ENCODE measurements around the gene ARIH2.
A peak's percentile ranks its signal among the peaks of the same experiment; 100 is the strongest.

ARIH2 gene

DNA sequence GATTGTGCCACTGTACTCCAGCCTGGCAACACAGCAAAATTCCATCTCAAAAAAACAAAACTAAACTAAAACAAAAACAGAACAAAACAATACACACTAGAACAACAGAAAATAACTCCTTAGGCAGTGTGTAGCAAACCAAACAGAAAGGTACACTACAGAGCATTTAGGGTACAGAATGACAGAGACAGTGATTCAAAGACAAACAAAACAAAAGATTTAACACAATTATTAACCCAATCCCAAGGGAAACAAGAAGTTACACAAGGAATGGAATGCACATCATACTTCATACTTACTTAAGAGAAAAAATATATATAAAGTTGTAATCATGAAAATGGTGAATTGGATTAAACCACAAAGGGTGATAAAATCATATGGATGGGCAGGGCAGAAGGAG, 32.9 kb upstream of the ARIH2 start:
- Histone ChIP-seq H3K27me3 (replicated peaks in 2 of 5; ENCODE audit: control insufficient read depth in 4 of 5, insufficient read depth in 5 of 5, low read length in 4 of 5) (no peaks in the 10 kb centered on the region), H3K36me3 (ENCODE audit: control insufficient read depth in 4 of 4, insufficient read depth in 4 of 4, low read length in 3 of 4) (peaks cover 2 to 39% (median 14%) of the 10 kb centered on the region in 4 experiments), H3K9me3 (ENCODE audit: control extremely low read depth in 1 of 5, control insufficient read depth in 4 of 5, insufficient read depth in 2 of 5, low read depth in 1 of 5, low read length in 4 of 5) (no peaks in the 10 kb centered on the region), H3K4me1 (ENCODE audit: control extremely low read depth in 1 of 4, control insufficient read depth in 4 of 4, insufficient read depth in 4 of 4, low read length in 3 of 4) (no peaks in the 10 kb centered on the region), H3K4me3 (ENCODE audit: control insufficient read depth in 1 of 7, extremely low read depth in 1 of 7, insufficient read depth in 4 of 7, low read depth in 2 of 7, low read length in 6 of 7) (no peak overlapping the region), H3K27ac (ENCODE audit: insufficient read depth in 1 of 2, low read depth in 1 of 2, low read length in 2 of 2, poor library complexity in 1 of 2, severe bottlenecking in 2 of 2) (no peak overlapping the region)
- CTCF ChIA-PET = no interaction called here
- POLR2A ChIA-PET = no interaction called here
- no peak for DNase-seq

DNA sequence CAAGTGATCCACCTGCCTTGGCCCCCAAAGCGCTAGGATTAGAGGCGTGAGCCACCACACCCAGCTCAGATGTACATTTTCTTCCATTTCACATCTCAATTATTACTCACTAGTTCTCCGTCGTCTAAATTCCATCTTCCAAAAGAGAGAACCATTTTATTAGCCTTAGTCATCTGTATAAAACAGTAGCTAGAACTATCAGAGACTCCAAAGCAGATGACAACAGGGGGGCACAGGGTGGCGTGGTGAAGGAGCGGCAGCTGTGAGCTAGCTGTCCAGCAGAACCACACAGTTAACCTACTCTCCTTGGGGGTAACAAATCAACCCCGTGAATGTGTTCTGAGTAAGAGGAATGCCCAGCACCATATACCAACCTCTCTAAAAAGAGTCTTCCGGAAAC, 27.0 kb upstream of the ARIH2 start:
- no peak overlapping the region for H3K27ac ChIP-seq (ENCODE audit: insufficient read depth in 1 of 2, low read depth in 1 of 2, low read length in 2 of 2, poor library complexity in 1 of 2, severe bottlenecking in 2 of 2)
- H3K4me1 ChIP-seq (ENCODE audit: control extremely low read depth in 1 of 4, control insufficient read depth in 4 of 4, insufficient read depth in 4 of 4, low read length in 3 of 4) = peaks cover 0 to 13% (median 10%) of the 10 kb centered on the region in 4 experiments
- DNase-seq = no peak
- no peaks in the 10 kb centered on the region for H3K9me3 ChIP-seq (ENCODE audit: control extremely low read depth in 1 of 5, control insufficient read depth in 4 of 5, insufficient read depth in 2 of 5, low read depth in 1 of 5, low read length in 4 of 5)
- WGBS (ENCODE audit: insufficient coverage) = 100% methylated on average over 4 of the region's 8 CpGs
- ChIA-PET POLR2A (no interaction called here), CTCF (no interaction called here)
- H3K4me3 ChIP-seq (ENCODE audit: control insufficient read depth in 1 of 7, extremely low read depth in 1 of 7, insufficient read depth in 4 of 7, low read depth in 2 of 7, low read length in 6 of 7) = no peak overlapping the region
- no peaks in the 10 kb centered on the region for H3K27me3 ChIP-seq (replicated peaks in 2 of 5; ENCODE audit: control insufficient read depth in 4 of 5, insufficient read depth in 5 of 5, low read length in 4 of 5)
- peaks cover 2 to 28% (median 10%) of the 10 kb centered on the region in 4 experiments for H3K36me3 ChIP-seq (ENCODE audit: control insufficient read depth in 4 of 4, insufficient read depth in 4 of 4, low read length in 3 of 4)

DNA sequence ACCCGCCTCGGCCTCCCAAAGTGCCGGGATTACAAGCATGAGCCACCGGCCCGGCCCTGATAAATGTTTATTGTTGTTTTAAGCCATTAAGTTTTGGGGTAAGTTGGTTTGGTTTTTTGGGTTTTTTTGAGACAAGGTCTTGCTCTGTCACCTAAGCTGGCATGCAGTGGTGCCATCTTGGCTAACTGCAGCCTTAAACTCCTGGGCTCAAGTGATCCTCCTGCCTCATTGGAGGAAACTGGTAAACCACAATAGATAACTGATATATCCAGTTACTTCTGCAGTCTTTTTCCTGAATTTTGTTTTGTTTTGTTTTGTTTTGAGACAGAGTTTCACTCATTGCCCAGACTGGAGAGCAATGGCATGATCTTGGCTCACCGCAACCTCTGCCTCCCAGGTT, 24.1 kb upstream of the ARIH2 start:
- H3K36me3 ChIP-seq (ENCODE audit: control insufficient read depth in 4 of 4, insufficient read depth in 4 of 4, low read length in 3 of 4) = peaks cover 2 to 19% (median 6%) of the 10 kb centered on the region in 4 experiments
- no peaks in the 10 kb centered on the region for H3K9me3 ChIP-seq (ENCODE audit: control extremely low read depth in 1 of 5, control insufficient read depth in 4 of 5, insufficient read depth in 2 of 5, low read depth in 1 of 5, low read length in 4 of 5)
- CTCF ChIA-PET = interaction anchor here (1.2 kb wide), 1 partner anchor 112 kb away, joined by 3 read pairs; the partner anchor contains the start of gene WDR6
- POLR2A ChIA-PET = no interaction called here
- H3K4me1 ChIP-seq (ENCODE audit: control extremely low read depth in 1 of 4, control insufficient read depth in 4 of 4, insufficient read depth in 4 of 4, low read length in 3 of 4) = peaks cover 15 to 41% (median 37%) of the 10 kb centered on the region in 4 experiments
- H3K27ac ChIP-seq (ENCODE audit: insufficient read depth in 1 of 2, low read depth in 1 of 2, low read length in 2 of 2, poor library complexity in 1 of 2, severe bottlenecking in 2 of 2) = no peak overlapping the region
- no peaks in the 10 kb centered on the region for H3K27me3 ChIP-seq (replicated peaks in 2 of 5; ENCODE audit: control insufficient read depth in 4 of 5, insufficient read depth in 5 of 5, low read length in 4 of 5)
- H3K4me3 ChIP-seq (ENCODE audit: control insufficient read depth in 1 of 7, extremely low read depth in 1 of 7, insufficient read depth in 4 of 7, low read depth in 2 of 7, low read length in 6 of 7) = no peak overlapping the region
- DNase-seq = peak; percentile 22 to 60 (median 43)
- WGBS (ENCODE audit: insufficient coverage) = 100% methylated on average over 1 of the region's 6 CpGs

DNA sequence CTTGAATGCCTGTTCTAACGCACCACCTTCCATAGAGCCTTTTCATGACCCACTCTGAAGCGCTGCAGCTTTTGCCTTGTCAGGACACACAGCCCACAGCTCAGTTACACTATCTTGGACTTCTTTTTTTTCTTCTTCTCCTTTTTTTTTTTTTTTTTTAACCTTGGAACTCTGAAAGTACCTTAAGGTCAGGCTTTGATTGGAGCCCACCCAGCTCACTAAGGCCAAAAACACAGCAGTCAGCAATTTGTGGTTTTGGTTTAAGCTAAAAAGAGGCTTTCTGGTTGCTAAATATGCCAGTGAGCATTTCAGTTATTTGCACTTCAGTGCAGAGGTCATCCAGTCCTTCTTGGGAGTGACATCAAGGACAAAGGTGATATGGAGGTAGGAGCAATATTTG, 21.7 kb upstream of the ARIH2 start:
- ChIA-PET POLR2A (interaction anchor here (0.6 to 2.9 kb wide), 2 partner anchors 22 to 64 kb away, joined by 3 to 24 read pairs; partner anchors contain the start of gene ARIH2), CTCF (interaction anchor here (0.6 to 1.8 kb wide), 5 partner anchors 9 to 57 kb away, joined by 3 to 8 read pairs (median 4); partner anchors contain the start of gene ARIH2)
- H3K27ac ChIP-seq (ENCODE audit: insufficient read depth in 1 of 2, low read depth in 1 of 2, low read length in 2 of 2, poor library complexity in 1 of 2, severe bottlenecking in 2 of 2) = no peak overlapping the region
- DNase-seq = peak; percentile 13 to 63 (median 56)
- no peaks in the 10 kb centered on the region for H3K27me3 ChIP-seq (replicated peaks in 2 of 5; ENCODE audit: control insufficient read depth in 4 of 5, insufficient read depth in 5 of 5, low read length in 4 of 5)
- H3K4me3 ChIP-seq (ENCODE audit: control insufficient read depth in 1 of 7, extremely low read depth in 1 of 7, insufficient read depth in 4 of 7, low read depth in 2 of 7, low read length in 6 of 7) = peak overlapping the region in 2 of 7 experiments; percentile 4 to 19
- peaks cover 15 to 42% (median 37%) of the 10 kb centered on the region in 4 experiments for H3K4me1 ChIP-seq (ENCODE audit: control extremely low read depth in 1 of 4, control insufficient read depth in 4 of 4, insufficient read depth in 4 of 4, low read length in 3 of 4)
- H3K36me3 ChIP-seq (ENCODE audit: control insufficient read depth in 4 of 4, insufficient read depth in 4 of 4, low read length in 3 of 4) = peaks cover 0 to 2% (median under 1%) of the 10 kb centered on the region in 4 experiments
- WGBS (ENCODE audit: insufficient coverage) = 43% methylated on average over 1 of the region's 2 CpGs
- no peaks in the 10 kb centered on the region for H3K9me3 ChIP-seq (ENCODE audit: control extremely low read depth in 1 of 5, control insufficient read depth in 4 of 5, insufficient read depth in 2 of 5, low read depth in 1 of 5, low read length in 4 of 5)

DNA sequence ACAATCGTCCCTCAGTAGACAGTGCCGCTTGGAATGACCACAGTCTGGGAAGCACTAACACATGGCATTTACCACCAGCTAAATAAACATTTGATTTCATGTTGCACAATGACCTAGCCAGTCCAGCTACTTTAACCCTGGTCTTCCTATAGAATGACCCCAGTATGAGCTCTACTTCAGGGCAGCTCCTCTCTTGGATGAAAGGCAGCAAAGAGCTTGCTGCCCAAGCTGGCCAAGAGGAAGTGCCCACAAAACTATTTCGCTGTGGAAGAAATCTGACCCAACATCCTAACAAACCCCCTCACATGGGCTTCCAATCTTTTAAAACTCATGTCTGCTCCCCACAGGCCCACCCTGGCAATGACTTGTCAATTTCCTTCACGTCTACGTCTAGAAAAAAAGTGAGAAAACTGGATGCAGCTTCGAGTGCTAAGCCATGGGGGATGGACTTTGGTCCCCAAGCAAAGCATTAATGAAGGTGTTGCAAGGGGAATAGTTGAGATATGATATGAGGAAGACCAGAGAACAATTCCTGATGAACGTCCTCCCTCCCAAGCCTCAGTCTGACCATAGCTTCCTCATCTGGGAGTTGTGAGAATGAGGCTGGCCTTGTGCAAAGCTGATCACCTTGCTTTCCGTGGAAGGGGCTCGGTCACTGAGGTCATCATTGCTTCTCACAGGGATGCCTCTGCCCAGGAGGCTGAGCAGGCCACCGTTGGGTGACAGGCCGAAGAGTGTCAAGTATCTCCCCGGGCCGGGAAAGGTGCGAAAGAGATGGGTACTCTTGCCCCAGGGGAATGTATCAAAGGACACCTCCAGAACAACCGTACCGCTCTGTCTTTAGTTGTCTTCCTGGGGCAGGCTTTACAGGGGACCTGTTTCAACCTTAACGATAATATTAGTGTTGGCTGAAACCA, 20.9 kb upstream of the ARIH2 start:
- Histone ChIP-seq H3K9me3 (ENCODE audit: control extremely low read depth in 1 of 5, control insufficient read depth in 4 of 5, insufficient read depth in 2 of 5, low read depth in 1 of 5, low read length in 4 of 5) (no peaks in the 10 kb centered on the region), H3K27me3 (replicated peaks in 2 of 5; ENCODE audit: control insufficient read depth in 4 of 5, insufficient read depth in 5 of 5, low read length in 4 of 5) (no peaks in the 10 kb centered on the region), H3K27ac (ENCODE audit: insufficient read depth in 1 of 2, low read depth in 1 of 2, low read length in 2 of 2, poor library complexity in 1 of 2, severe bottlenecking in 2 of 2) (peak overlapping the region; percentile 46 to 87), H3K36me3 (ENCODE audit: control insufficient read depth in 4 of 4, insufficient read depth in 4 of 4, low read length in 3 of 4) (peaks cover 0 to 2% (median 0%) of the 10 kb centered on the region in 4 experiments), H3K4me1 (ENCODE audit: control extremely low read depth in 1 of 4, control insufficient read depth in 4 of 4, insufficient read depth in 4 of 4, low read length in 3 of 4) (peaks cover 15 to 42% (median 37%) of the 10 kb centered on the region in 4 experiments), H3K4me3 (ENCODE audit: control insufficient read depth in 1 of 7, extremely low read depth in 1 of 7, insufficient read depth in 4 of 7, low read depth in 2 of 7, low read length in 6 of 7) (peak overlapping the region; percentile 75 to 93 (median 83))
- WGBS (ENCODE audit: insufficient coverage) = 54% methylated on average over 10 of the region's 17 CpGs
- ChIA-PET CTCF (interaction anchor here (0.5 to 1.8 kb wide), 10 partner anchors 8 to 241 kb away, joined by 3 to 8 read pairs (median 3); partner anchors contain the start of gene ARIH2), POLR2A (interaction anchor here (2.9 kb wide), 1 partner anchor 21 kb away, joined by 24 read pairs; the partner anchor contains the start of gene ARIH2)
- peak; percentile 21 to 61 (median 44) for DNase-seq

DNA sequence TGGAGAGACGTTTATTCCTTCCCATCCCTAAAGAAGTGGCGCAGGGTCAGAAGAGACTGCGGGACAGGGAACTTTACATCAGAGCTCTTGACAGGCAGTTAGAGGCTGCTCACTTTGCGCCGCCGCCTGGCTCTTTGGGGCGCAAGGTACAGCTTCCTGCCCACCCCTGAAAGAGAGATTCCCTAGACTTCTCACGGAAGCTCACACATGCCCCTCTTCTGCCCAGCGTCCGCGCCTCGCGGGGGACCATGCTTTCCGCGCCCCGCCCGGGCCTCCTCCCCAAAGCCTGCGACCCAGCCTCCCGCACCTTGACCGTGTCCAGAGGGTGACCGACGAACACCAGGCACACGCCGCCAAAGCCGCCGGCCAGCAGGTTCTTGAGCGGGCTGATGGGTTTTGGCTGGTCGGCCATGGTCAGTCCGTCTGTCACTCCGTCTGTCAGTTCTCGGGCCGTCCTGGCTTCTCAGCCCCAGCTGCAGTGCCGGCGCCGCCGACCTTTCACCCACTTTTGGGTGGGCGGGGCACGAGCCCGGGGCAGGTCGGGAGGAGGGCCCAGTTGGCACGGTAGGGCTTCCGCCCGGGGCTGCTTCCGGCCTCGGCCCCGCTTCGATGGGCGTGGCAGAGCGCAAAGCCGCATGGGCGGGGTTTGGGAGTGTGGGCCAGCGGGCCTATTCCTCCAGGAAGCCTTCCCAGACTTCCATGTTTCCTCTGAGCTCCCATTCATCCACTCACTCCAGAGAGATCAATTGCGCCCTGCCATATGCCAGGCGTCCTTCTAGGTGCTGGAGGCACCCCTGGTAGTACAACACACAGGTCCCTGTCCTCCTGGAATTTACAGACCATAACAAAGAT, 20.0 kb upstream of the ARIH2 start, which contains the start of gene SLC25A20:
SLC25A20 (minus strand) TSS at position 500 of the 852 bp plus-strand sequence; CDS start at position 412, 88 bp downstream.
- CTCF ChIA-PET = interaction anchor here (0.6 to 1.8 kb wide), 7 partner anchors 9 to 242 kb away, joined by 3 to 8 read pairs (median 3); partner anchors contain the start of gene ARIH2
- peaks cover 0 to 2% (median 0%) of the 10 kb centered on the region in 4 experiments for H3K36me3 ChIP-seq (ENCODE audit: control insufficient read depth in 4 of 4, insufficient read depth in 4 of 4, low read length in 3 of 4)
- POLR2A ChIA-PET = interaction anchor here (0.5 to 2.9 kb wide), 2 partner anchors 20 to 41 kb away, joined by 3 to 24 read pairs; partner anchors contain the start of gene ARIH2
- peak within 1 kb of the TSS; percentile 46 to 87 for H3K27ac ChIP-seq (ENCODE audit: insufficient read depth in 1 of 2, low read depth in 1 of 2, low read length in 2 of 2, poor library complexity in 1 of 2, severe bottlenecking in 2 of 2)
- H3K9me3 ChIP-seq (ENCODE audit: control extremely low read depth in 1 of 5, control insufficient read depth in 4 of 5, insufficient read depth in 2 of 5, low read depth in 1 of 5, low read length in 4 of 5) = no peaks in the 10 kb centered on the region
- WGBS (ENCODE audit: insufficient coverage) = 0% methylated on average over 43 of the region's 54 CpGs
- H3K4me1 ChIP-seq (ENCODE audit: control extremely low read depth in 1 of 4, control insufficient read depth in 4 of 4, insufficient read depth in 4 of 4, low read length in 3 of 4) = peaks cover 15 to 42% (median 37%) of the 10 kb centered on the region in 4 experiments
- H3K4me3 ChIP-seq (ENCODE audit: control insufficient read depth in 1 of 7, extremely low read depth in 1 of 7, insufficient read depth in 4 of 7, low read depth in 2 of 7, low read length in 6 of 7) = peak within 1 kb of the TSS; percentile 75 to 93 (median 83)
- peak; percentile 75 to 86 (median 84) for DNase-seq
- H3K27me3 ChIP-seq (replicated peaks in 2 of 5; ENCODE audit: control insufficient read depth in 4 of 5, insufficient read depth in 5 of 5, low read length in 4 of 5) = no peaks in the 10 kb centered on the region
